ENCODE results near the gene TGFBR1.

DNA sequence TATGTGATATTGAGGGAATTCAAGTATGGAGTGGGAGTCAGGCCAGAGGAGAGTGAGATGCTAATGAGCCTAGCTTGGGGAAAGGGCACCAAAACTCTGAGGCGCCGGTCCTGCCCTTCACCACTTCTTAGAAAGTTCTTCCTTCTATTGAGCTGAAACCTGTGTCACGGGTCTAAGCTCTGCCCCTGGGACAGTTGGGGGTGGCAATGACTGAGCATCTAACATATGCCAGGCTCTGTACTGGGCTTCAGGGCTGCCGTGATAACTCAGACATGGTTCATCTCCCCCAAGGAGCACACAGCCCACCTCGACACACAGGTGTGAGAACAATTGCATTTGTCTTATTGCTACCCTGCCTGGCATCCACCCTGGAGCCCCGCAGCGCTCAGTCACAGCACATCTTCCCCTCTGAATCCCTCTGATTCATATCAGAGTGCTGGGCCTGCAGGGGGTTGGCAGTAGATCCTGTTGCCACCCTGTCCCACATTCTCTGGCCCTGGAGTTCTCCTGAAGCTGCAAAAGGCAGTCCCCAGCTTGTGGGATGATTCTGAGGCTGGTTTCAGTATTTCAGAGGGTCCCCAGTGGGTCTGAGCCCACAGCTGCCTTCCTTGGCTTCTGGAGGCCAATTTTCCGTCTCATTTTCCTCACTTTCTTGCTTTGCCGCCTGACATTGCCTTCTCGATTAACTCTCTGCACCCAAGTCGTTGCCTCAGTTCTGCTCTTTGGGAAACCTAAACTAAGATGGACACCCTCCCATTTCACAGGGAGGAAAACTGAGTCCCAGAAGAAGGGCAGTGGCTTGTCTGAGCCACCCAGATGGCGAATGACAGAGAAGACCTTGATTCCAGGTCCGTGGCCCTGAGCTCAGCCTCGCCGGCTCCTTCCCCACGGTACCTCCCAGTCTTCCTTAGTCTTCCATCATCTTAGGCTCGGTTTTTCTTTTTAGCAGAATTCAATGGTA is 74.3 kb downstream of the TGFBR1 start:
- TF ChIP-seq CTCF (IDR thresholded peaks at IDR 0.05; ENCODE audit: low read depth, low read length, poor library complexity, severe bottlenecking) (no peak), EZH2phosphoT487 (IDR thresholded peaks at IDR 0.05; ENCODE audit: borderline replicate concordance, low read length) (no peak)

Data from DOHH2 (cell line).